Measurements from ENCODE around the gene VASN.

DNA sequence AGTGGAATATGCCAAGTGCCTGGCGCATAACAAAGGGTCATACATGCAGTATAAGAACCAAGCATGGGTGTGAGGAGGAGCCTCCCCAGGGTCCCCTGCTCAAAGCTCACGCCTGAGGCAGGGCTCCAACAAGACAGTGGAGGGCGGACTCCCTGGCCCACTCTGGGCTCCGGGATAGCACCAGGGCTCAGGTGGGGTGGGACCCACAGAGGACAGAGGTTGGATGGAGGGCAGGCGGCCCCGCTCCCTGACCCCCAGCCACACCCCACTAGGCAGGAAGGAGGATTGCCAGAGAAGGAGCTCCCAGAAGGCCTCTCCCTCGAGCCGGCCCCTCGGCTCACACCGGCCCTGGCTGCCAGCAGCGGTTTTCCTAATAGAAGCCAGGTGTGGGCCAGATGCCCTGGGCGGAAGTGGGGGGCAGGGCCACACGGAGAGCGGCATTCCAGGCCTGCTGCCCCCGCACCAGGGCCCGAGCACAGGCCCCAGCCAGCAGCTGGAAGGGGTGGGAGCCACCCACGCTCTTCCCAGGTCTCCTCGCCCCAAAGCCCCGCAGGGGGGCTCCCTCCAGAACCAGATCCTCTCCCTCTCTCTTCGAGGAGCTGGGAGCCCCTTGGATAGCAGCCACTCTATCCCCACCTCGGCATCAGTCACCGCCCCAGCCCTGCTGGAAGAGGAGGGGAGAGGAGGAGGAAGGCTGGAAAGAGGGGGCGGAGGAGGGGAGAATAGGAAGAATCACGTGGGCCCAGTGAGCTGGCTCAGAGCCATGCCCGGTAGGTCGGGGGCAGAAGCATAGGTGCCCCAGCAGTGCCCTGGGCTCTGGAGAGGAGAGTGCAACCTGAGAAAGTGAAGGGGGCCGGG is 21.0 kb downstream of the VASN start:
- TF ChIP-seq POLR2A (IDR thresholded peaks at IDR 0.05), result no peak
- TF ChIP-seq, protein P1, sequence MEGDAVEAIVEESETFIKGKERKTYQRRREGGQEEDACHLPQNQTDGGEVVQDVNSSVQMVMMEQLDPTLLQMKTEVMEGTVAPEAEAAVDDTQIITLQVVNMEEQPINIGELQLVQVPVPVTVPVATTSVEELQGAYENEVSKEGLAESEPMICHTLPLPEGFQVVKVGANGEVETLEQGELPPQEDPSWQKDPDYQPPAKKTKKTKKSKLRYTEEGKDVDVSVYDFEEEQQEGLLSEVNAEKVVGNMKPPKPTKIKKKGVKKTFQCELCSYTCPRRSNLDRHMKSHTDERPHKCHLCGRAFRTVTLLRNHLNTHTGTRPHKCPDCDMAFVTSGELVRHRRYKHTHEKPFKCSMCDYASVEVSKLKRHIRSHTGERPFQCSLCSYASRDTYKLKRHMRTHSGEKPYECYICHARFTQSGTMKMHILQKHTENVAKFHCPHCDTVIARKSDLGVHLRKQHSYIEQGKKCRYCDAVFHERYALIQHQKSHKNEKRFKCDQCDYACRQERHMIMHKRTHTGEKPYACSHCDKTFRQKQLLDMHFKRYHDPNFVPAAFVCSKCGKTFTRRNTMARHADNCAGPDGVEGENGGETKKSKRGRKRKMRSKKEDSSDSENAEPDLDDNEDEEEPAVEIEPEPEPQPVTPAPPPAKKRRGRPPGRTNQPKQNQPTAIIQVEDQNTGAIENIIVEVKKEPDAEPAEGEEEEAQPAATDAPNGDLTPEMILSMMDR (IDR thresholded peaks at IDR 0.05), result no peak
